HEK293 (cell line): Measurements from ENCODE around the gene ANKRD49.

Experiments
- CTCF ChIA-PET: fragments of 350-600 bp; formaldehyde crosslinking; extraction: SDS; loops from one replicate; lab custom pipeline; 2021; ENCODE audit warnings: antibody characterized with exemption; lab: Yijun Ruan, JAX
- POLR2A ChIA-PET: fragments of 300-600 bp; formaldehyde crosslinking; extraction: SDS; loops from one replicate; lab custom pipeline; 2020; ENCODE audit warnings: antibody characterized with exemption, inconsistent platforms; lab: Yijun Ruan, JAX
- H3K27ac ChIP-seq: fragments of 200-500 bp; sonication (Bioruptor generic); 2 replicates; pipeline ENCODE4 v1.5.1; 2014; ENCODE audit warnings: low read depth, low read length, control low read depth, inconsistent platforms; ENCODE audit errors: extremely low read depth
- H3K36me3 ChIP-seq, 2 experiments: fragments of 200-500 bp in 1 of 2; sonication (Bioruptor generic) in 1 of 2; 1 replicate in 1 of 2; 2 replicates in 1 of 2; pipeline ENCODE4 v1.5.1; 2014 to 2017; ENCODE audit warnings: inconsistent platforms in 2 of 2, low read length in 2 of 2; ENCODE audit not compliant: control insufficient read depth in 2 of 2, insufficient read depth in 1 of 2
- H3K4me1 ChIP-seq: fragments of 200-500 bp; sonication (Bioruptor generic); 2 replicates; pipeline ENCODE4 v1.5.1; 2014; ENCODE audit warnings: mild to moderate bottlenecking, low read length, inconsistent platforms; ENCODE audit not compliant: control insufficient read depth, insufficient read depth
- H3K4me3 ChIP-seq: 2 replicates; pipeline ENCODE4 v1.5.1; 2011; ENCODE audit warnings: low read depth, mild to moderate bottlenecking, control low read depth, low read length, moderate library complexity
- H3K9me3 ChIP-seq: fragments of 200-500 bp; sonication (Bioruptor generic); 2 replicates; pipeline ENCODE4 v1.5.1; 2014; ENCODE audit warnings: low read depth, low read length, inconsistent platforms; ENCODE audit not compliant: control insufficient read depth, insufficient read depth
- FEZF1 ChIP-seq: fragments of 450-650 bp; formaldehyde crosslinking; IDR thresholded peaks from 2 replicates; pipeline ENCODE4 v1.5.1; 2016; ENCODE audit warnings: missing biosample characterization, missing genetic modification characterization
- GLIS2 ChIP-seq: fragments of 450-650 bp; formaldehyde crosslinking; IDR thresholded peaks from 2 replicates; pipeline ENCODE4 v1.5.1; 2016; ENCODE audit warnings: missing biosample characterization, missing genetic modification characterization
- KLF10 ChIP-seq: fragments of 450-650 bp; IDR thresholded peaks from 2 replicates; pipeline ENCODE4 v1.5.1; 2018; ENCODE audit warnings: missing biosample characterization, mild to moderate bottlenecking, missing genetic modification characterization
- OSR2 ChIP-seq: fragments of 450-650 bp; formaldehyde crosslinking; IDR thresholded peaks from 2 replicates; pipeline ENCODE4 v1.5.1; 2016; ENCODE audit warnings: missing biosample characterization, missing genetic modification characterization
- SP7 ChIP-seq: fragments of 450-650 bp; formaldehyde crosslinking; IDR thresholded peaks from 2 replicates; pipeline ENCODE4 v1.5.1; 2016; ENCODE audit warnings: missing biosample characterization, missing genetic modification characterization
- TRIM28 ChIP-seq: IDR thresholded peaks from 2 replicates; pipeline ENCODE4 v1.6.1; 2011; ENCODE audit warnings: low read length, control low read depth, borderline replicate concordance
- ZIC2 ChIP-seq: fragments of 450-650 bp; formaldehyde crosslinking; IDR thresholded peaks from 2 replicates; pipeline ENCODE4 v1.5.1; 2016; ENCODE audit warnings: missing biosample characterization, missing genetic modification characterization
- ZNF133 ChIP-seq: fragments of 450-650 bp; formaldehyde crosslinking; IDR thresholded peaks from 2 replicates; pipeline ENCODE4 v1.5.1; 2016; ENCODE audit warnings: missing biosample characterization, missing genetic modification characterization
- ZNF146 ChIP-seq: fragments of 450-650 bp; formaldehyde crosslinking; IDR thresholded peaks from 2 replicates; pipeline ENCODE4 v1.5.1; 2016; ENCODE audit warnings: missing biosample characterization, missing genetic modification characterization
- ZNF350 ChIP-seq: fragments of 450-650 bp; formaldehyde crosslinking; IDR thresholded peaks from 2 replicates; pipeline ENCODE4 v1.5.0; 2017; ENCODE audit warnings: missing biosample characterization, mild to moderate bottlenecking, missing genetic modification characterization
- ZNF366 ChIP-seq: fragments of 450-650 bp; formaldehyde crosslinking; conservative IDR thresholded peaks from 2 replicates; pipeline ENCODE4 v1.5.1; 2016; ENCODE audit warnings: missing biosample characterization, missing genetic modification characterization
- ZNF585B ChIP-seq: fragments of 450-650 bp; formaldehyde crosslinking; IDR thresholded peaks from 2 replicates; pipeline ENCODE4 v1.5.1; 2016; ENCODE audit warnings: missing biosample characterization, missing genetic modification characterization
- ZNF654 ChIP-seq: fragments of 450-650 bp; formaldehyde crosslinking; IDR thresholded peaks from 2 replicates; pipeline ENCODE4 v1.5.1; 2016; ENCODE audit warnings: low read depth, missing biosample characterization, missing genetic modification characterization
- ZNF670 ChIP-seq: fragments of 450-650 bp; formaldehyde crosslinking; IDR thresholded peaks from 2 replicates; pipeline ENCODE4 v1.5.1; 2016; ENCODE audit warnings: missing biosample characterization, missing genetic modification characterization, low read depth
- ZNF701 ChIP-seq: fragments of 450-650 bp; formaldehyde crosslinking; IDR thresholded peaks from 2 replicates; pipeline ENCODE4 v1.5.1; 2016; ENCODE audit warnings: missing biosample characterization, missing genetic modification characterization
- ZSCAN30 ChIP-seq: fragments of 450-650 bp; IDR thresholded peaks from 2 replicates; pipeline ENCODE4 v1.5.1; 2018; ENCODE audit warnings: missing biosample characterization, mild to moderate bottlenecking, missing genetic modification characterization, moderate library complexity
- TF ChIP-seq, protein P1 (sequence below): fragments of 450-650 bp; formaldehyde crosslinking; IDR thresholded peaks from 2 replicates; pipeline ENCODE4 v1.5.1; 2017; ENCODE audit warnings: missing biosample characterization, mild to moderate bottlenecking, missing genetic modification characterization, moderate library complexity
- TF ChIP-seq, protein P2 (sequence below): fragments of 450-650 bp; formaldehyde crosslinking; IDR thresholded peaks from 2 replicates; pipeline ENCODE4 v1.5.1; 2017; ENCODE audit warnings: missing biosample characterization, missing genetic modification characterization
- TF ChIP-seq, protein P3 (sequence below): fragments of 450-650 bp; formaldehyde crosslinking; IDR thresholded peaks from 2 replicates; pipeline ENCODE4 v1.5.1; 2016; ENCODE audit warnings: missing biosample characterization, missing genetic modification characterization
- TF ChIP-seq, protein P4 (sequence below): fragments of 450-650 bp; formaldehyde crosslinking; IDR thresholded peaks from 2 replicates; pipeline ENCODE4 v1.5.1; 2016; ENCODE audit warnings: missing biosample characterization, missing genetic modification characterization
- TF ChIP-seq, protein P5 (sequence below): fragments of 450-650 bp; formaldehyde crosslinking; IDR thresholded peaks from 2 replicates; pipeline ENCODE4 v1.5.1; 2016; ENCODE audit warnings: missing biosample characterization, missing genetic modification characterization
- TF ChIP-seq, protein P6 (sequence below): IDR thresholded peaks from 2 replicates; pipeline ENCODE4 v1.6.1; 2011; ENCODE audit warnings: mild to moderate bottlenecking, low read depth, low read length, borderline replicate concordance

The ANKRD49 gene

DNA sequence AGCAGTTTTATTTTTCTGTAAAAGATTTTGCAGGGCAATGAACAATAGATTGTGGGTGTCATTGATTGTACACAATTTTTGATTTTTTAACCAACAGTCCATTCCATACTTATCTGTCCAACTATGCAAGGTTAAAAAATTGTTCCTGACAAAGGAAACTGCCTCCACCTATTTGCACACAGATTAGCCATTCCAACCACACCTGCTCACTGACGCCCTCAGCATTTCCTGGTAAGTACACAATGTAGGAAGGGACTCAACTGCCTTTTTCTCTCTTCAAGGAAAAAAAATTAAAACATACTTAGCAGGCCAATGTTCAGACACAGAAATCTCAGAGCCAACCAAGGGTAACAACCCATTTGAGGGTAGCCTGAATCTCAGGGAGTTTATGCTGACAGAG, 45.6 kb downstream of the ANKRD49 start (continued):
- TF ChIP-seq ZNF133 (tag by site-specific recombination): no peak
- TF ChIP-seq KLF10 (tag by site-specific recombination): no peak
- no peak for TF ChIP-seq ZNF701
- TF ChIP-seq, protein P1, sequence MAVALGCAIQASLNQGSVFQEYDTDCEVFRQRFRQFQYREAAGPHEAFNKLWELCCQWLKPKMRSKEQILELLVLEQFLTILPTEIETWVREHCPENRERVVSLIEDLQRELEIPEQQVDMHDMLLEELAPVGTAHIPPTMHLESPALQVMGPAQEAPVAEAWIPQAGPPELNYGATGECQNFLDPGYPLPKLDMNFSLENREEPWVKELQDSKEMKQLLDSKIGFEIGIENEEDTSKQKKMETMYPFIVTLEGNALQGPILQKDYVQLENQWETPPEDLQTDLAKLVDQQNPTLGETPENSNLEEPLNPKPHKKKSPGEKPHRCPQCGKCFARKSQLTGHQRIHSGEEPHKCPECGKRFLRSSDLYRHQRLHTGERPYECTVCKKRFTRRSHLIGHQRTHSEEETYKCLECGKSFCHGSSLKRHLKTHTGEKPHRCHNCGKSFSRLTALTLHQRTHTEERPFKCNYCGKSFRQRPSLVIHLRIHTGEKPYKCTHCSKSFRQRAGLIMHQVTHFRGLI (tag by site-specific recombination): no peak

DNA sequence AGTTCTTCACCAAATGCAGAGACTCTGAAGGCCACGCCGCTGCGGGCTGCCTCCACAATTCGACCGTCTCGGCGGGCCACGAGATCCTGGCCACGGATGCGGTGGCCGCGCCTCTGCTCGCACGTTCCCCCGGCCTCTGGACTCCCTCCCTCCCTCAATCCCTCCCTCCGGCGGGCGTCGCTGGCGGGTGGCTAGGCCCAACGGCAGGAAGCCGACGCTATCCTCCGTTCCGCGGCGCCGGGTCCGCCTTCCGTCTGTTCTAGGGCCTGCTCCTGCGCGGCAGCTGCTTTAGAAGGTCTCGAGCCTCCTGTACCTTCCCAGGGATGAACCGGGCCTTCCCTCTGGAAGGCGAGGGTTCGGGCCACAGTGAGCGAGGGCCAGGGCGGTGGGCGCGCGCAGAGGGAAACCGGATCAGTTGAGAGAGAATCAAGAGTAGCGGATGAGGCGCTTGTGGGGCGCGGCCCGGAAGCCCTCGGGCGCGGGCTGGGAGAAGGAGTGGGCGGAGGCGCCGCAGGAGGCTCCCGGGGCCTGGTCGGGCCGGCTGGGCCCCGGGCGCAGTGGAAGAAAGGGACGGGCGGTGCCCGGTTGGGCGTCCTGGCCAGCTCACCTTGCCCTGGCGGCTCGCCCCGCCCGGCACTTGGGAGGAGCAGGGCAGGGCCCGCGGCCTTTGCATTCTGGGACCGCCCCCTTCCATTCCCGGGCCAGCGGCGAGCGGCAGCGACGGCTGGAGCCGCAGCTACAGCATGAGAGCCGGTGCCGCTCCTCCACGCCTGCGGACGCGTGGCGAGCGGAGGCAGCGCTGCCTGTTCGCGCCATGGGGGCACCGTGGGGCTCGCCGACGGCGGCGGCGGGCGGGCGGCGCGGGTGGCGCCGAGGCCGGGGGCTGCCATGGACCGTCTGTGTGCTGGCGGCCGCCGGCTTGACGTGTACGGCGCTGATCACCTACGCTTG, 50.2 kb downstream of the ANKRD49 start, which contains the start of gene FUT4:
TSS of gene FUT4 (plus strand) at position 227 of the 951 bp plus-strand sequence. CDS start at position 440, 213 bp downstream.
- ChIA-PET CTCF (interaction anchor here (1.4 kb wide), 1 partner anchor 11 kb away, joined by 3 read pairs; no protein-coding TSS in a partner anchor), POLR2A (interaction anchor here (0.6 to 1.5 kb wide), 8 partner anchors 11 to 608 kb away, joined by 3 to 6 read pairs (median 4); partner anchors contain the start of genes ANKRD49 and MRE11)
- Histone ChIP-seq H3K9me3 (no peaks in the 10 kb centered on the region), H3K4me1 (no peaks in the 10 kb centered on the region), H3K27ac (peak within 1 kb of the TSS; percentile 91), H3K36me3 (no peaks in the 10 kb centered on the region), H3K4me3 (peak within 1 kb of the TSS; percentile 54)
- TF ChIP-seq GLIS2 (tag by site-specific recombination) (peak; percentile 69), ZNF670 (no peak), ZNF350 (tag by site-specific recombination) (no peak), ZSCAN30 (peak; percentile 48; the same call in 1 of the 2 replicates), FEZF1 (tag by site-specific recombination) (no peak), OSR2 (no peak), ZNF366 (tag by site-specific recombination) (peak; percentile 81), ZNF654 (tag by site-specific recombination) (no peak), ZIC2 (tag by site-specific recombination) (peak; percentile 60; the same call in 1 of the 2 replicates), TRIM28 (no peak), KLF10 (tag by site-specific recombination) (no peak), ZNF146 (0 out of 2 replicates have a peak, but pooled peaks have one; percentile 2), SP7 (peak; percentile 81), ZNF585B (tag by site-specific recombination) (no peak)
- TF ChIP-seq, protein P2, sequence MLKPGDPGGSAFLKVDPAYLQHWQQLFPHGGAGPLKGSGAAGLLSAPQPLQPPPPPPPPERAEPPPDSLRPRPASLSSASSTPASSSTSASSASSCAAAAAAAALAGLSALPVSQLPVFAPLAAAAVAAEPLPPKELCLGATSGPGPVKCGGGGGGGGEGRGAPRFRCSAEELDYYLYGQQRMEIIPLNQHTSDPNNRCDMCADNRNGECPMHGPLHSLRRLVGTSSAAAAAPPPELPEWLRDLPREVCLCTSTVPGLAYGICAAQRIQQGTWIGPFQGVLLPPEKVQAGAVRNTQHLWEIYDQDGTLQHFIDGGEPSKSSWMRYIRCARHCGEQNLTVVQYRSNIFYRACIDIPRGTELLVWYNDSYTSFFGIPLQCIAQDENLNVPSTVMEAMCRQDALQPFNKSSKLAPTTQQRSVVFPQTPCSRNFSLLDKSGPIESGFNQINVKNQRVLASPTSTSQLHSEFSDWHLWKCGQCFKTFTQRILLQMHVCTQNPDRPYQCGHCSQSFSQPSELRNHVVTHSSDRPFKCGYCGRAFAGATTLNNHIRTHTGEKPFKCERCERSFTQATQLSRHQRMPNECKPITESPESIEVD (tag by site-specific recombination): no peak
- TF ChIP-seq, protein P3, sequence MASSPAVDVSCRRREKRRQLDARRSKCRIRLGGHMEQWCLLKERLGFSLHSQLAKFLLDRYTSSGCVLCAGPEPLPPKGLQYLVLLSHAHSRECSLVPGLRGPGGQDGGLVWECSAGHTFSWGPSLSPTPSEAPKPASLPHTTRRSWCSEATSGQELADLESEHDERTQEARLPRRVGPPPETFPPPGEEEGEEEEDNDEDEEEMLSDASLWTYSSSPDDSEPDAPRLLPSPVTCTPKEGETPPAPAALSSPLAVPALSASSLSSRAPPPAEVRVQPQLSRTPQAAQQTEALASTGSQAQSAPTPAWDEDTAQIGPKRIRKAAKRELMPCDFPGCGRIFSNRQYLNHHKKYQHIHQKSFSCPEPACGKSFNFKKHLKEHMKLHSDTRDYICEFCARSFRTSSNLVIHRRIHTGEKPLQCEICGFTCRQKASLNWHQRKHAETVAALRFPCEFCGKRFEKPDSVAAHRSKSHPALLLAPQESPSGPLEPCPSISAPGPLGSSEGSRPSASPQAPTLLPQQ: peak; percentile 80; the same call in 1 of the 2 replicates
- TF ChIP-seq, protein P4, sequence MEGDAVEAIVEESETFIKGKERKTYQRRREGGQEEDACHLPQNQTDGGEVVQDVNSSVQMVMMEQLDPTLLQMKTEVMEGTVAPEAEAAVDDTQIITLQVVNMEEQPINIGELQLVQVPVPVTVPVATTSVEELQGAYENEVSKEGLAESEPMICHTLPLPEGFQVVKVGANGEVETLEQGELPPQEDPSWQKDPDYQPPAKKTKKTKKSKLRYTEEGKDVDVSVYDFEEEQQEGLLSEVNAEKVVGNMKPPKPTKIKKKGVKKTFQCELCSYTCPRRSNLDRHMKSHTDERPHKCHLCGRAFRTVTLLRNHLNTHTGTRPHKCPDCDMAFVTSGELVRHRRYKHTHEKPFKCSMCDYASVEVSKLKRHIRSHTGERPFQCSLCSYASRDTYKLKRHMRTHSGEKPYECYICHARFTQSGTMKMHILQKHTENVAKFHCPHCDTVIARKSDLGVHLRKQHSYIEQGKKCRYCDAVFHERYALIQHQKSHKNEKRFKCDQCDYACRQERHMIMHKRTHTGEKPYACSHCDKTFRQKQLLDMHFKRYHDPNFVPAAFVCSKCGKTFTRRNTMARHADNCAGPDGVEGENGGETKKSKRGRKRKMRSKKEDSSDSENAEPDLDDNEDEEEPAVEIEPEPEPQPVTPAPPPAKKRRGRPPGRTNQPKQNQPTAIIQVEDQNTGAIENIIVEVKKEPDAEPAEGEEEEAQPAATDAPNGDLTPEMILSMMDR (tag by site-specific recombination): peak; percentile 22; the same call in 1 of the 2 replicates
- TF ChIP-seq, protein P5, sequence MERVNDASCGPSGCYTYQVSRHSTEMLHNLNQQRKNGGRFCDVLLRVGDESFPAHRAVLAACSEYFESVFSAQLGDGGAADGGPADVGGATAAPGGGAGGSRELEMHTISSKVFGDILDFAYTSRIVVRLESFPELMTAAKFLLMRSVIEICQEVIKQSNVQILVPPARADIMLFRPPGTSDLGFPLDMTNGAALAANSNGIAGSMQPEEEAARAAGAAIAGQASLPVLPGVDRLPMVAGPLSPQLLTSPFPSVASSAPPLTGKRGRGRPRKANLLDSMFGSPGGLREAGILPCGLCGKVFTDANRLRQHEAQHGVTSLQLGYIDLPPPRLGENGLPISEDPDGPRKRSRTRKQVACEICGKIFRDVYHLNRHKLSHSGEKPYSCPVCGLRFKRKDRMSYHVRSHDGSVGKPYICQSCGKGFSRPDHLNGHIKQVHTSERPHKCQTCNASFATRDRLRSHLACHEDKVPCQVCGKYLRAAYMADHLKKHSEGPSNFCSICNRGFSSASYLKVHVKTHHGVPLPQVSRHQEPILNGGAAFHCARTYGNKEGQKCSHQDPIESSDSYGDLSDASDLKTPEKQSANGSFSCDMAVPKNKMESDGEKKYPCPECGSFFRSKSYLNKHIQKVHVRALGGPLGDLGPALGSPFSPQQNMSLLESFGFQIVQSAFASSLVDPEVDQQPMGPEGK (tag by site-specific recombination): peak; percentile 50; the same call in 1 of the 2 replicates
- TF ChIP-seq, protein P1 (tag by site-specific recombination): peak; percentile 98
- TF ChIP-seq, protein P6, sequence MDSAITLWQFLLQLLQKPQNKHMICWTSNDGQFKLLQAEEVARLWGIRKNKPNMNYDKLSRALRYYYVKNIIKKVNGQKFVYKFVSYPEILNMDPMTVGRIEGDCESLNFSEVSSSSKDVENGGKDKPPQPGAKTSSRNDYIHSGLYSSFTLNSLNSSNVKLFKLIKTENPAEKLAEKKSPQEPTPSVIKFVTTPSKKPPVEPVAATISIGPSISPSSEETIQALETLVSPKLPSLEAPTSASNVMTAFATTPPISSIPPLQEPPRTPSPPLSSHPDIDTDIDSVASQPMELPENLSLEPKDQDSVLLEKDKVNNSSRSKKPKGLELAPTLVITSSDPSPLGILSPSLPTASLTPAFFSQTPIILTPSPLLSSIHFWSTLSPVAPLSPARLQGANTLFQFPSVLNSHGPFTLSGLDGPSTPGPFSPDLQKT: peak; percentile 40; the same call in 1 of the 2 replicates
